WTC11 (cell line): ENCODE data around the gene MARS1. TPM values are rescaled to one million over a fixed set of nuclear protein-coding genes. Genes with fewer than 3 reads are reported as not detected.

Experiments
- ATAC-seq: fragments of 200-7000 bp; cut with Tn5 transposase; 2 replicates; pipeline ENCODE4 v1.10.0; 2021; ENCODE audit warnings: mild to moderate bottlenecking, moderate library complexity
- CTCF ChIA-PET: fragments of 300-600 bp; sonication (Branson Sonifier 250); formaldehyde crosslinking; loops from one replicate; lab custom pipeline; 2021; ENCODE audit warnings: antibody characterized with exemption; lab: Charles Lee
- POLR2A ChIA-PET: fragments of 350-600 bp; sonication (Branson Sonifier 250); formaldehyde crosslinking; loops from one replicate; lab custom pipeline; 2021; ENCODE audit warnings: antibody characterized with exemption; lab: Charles Lee
- DNase-seq: peaks from one replicate; pipeline ENCODE4 v3.0.0; 2021; ENCODE audit warnings: low spot score
- H3K27ac Mint-ChIP-seq: 2 replicates; pipeline ENCODE4 v1.8.0; 2021; ENCODE audit warnings: mixed read lengths
- H3K27me3 Mint-ChIP-seq: 2 replicates; pipeline ENCODE4 v1.8.0; 2021; ENCODE audit warnings: low read depth, mild to moderate bottlenecking, moderate library complexity, mixed read lengths
- H3K36me3 Mint-ChIP-seq: 2 replicates; pipeline ENCODE4 v1.8.0; 2021; ENCODE audit warnings: mixed read lengths
- H3K4me1 Mint-ChIP-seq: 2 replicates; pipeline ENCODE4 v1.8.0; 2022; ENCODE audit warnings: mixed read lengths
- H3K4me3 Mint-ChIP-seq: 2 replicates; pipeline ENCODE4 v1.8.0; 2021; ENCODE audit warnings: mild to moderate bottlenecking, moderate library complexity, mixed read lengths
- H3K9me3 Mint-ChIP-seq: 2 replicates; pipeline ENCODE4 v1.8.0; 2021; ENCODE audit warnings: mixed read lengths
- CBFB ChIP-seq: sonication (generic); formaldehyde crosslinking; IDR thresholded peaks from 2 replicates; pipeline ENCODE4 v1.8.1; 2022; ENCODE audit warnings: mild to moderate bottlenecking, low read depth, missing genetic modification reagents
- CREB1 ChIP-seq: sonication (generic); formaldehyde crosslinking; IDR thresholded peaks from 2 replicates; pipeline ENCODE4 v1.8.0; 2023; ENCODE audit warnings: mild to moderate bottlenecking, missing genetic modification reagents
- E2F5 ChIP-seq: sonication (generic); formaldehyde crosslinking; IDR thresholded peaks from 2 replicates; pipeline ENCODE4 v1.8.1; 2022; ENCODE audit warnings: mild to moderate bottlenecking, moderate library complexity, missing genetic modification reagents
- EMX1 ChIP-seq: fragments of 250-450 bp; sonication (Bioruptor Pico); IDR thresholded peaks from 2 replicates; pipeline ENCODE4 v1.8.0; 2021; ENCODE audit warnings: mild to moderate bottlenecking
- ESRRA ChIP-seq: sonication (generic); formaldehyde crosslinking; IDR thresholded peaks from 2 replicates; pipeline ENCODE4 v1.8.1; 2022; ENCODE audit warnings: mild to moderate bottlenecking, missing genetic modification reagents, borderline replicate concordance
- ETV6 ChIP-seq: sonication (generic); formaldehyde crosslinking; IDR thresholded peaks from 2 replicates; pipeline ENCODE4 v1.8.1; 2022; ENCODE audit warnings: mild to moderate bottlenecking, missing genetic modification reagents
- FOXK1 ChIP-seq: sonication (generic); formaldehyde crosslinking; IDR thresholded peaks from 2 replicates; pipeline ENCODE4 v1.8.0; 2022; ENCODE audit warnings: mild to moderate bottlenecking, moderate library complexity, missing genetic modification reagents
- FOXP4 ChIP-seq: sonication (generic); formaldehyde crosslinking; IDR thresholded peaks from 2 replicates; pipeline ENCODE4 v1.8.0; 2022; ENCODE audit warnings: mild to moderate bottlenecking, missing genetic modification reagents
- GTF2I ChIP-seq: fragments of 250-450 bp; sonication (Bioruptor Pico); conservative IDR thresholded peaks from 2 replicates; pipeline ENCODE4 v1.4.0; 2021; ENCODE audit warnings: mild to moderate bottlenecking
- IRF2 ChIP-seq: sonication (generic); formaldehyde crosslinking; IDR thresholded peaks from 2 replicates; pipeline ENCODE4 v1.8.0; 2022; ENCODE audit warnings: low read depth, missing genetic modification reagents, borderline replicate concordance
- KAT7 ChIP-seq: sonication (generic); formaldehyde crosslinking; IDR thresholded peaks from 2 replicates; pipeline ENCODE4 v1.8.1; 2023; ENCODE audit warnings: missing genetic modification reagents, mild to moderate bottlenecking, borderline replicate concordance
- MLX ChIP-seq: sonication (generic); formaldehyde crosslinking; IDR thresholded peaks from 2 replicates; pipeline ENCODE4 v1.8.1; 2023; ENCODE audit warnings: mild to moderate bottlenecking, missing genetic modification reagents, moderate library complexity
- NR1H2 ChIP-seq: sonication (generic); formaldehyde crosslinking; IDR thresholded peaks from 2 replicates; pipeline ENCODE4 v1.9.0; 2021; ENCODE audit warnings: mild to moderate bottlenecking, moderate library complexity, missing genetic modification reagents
- SMAD4 ChIP-seq: sonication (generic); formaldehyde crosslinking; IDR thresholded peaks from 2 replicates; pipeline ENCODE4 v1.8.0; 2022; ENCODE audit warnings: mild to moderate bottlenecking, missing genetic modification reagents
- STAT6 ChIP-seq: sonication (generic); formaldehyde crosslinking; conservative IDR thresholded peaks from 2 replicates; pipeline ENCODE4 v1.8.1; 2023; ENCODE audit warnings: mild to moderate bottlenecking, low read depth, missing genetic modification reagents, moderate library complexity
- TCF7 ChIP-seq: sonication (generic); formaldehyde crosslinking; IDR thresholded peaks from 2 replicates; pipeline ENCODE4 v1.8.0; 2022; ENCODE audit warnings: mild to moderate bottlenecking, low read depth, missing genetic modification reagents, moderate library complexity
- TP53 ChIP-seq: sonication (generic); formaldehyde crosslinking; IDR thresholded peaks from 2 replicates; pipeline ENCODE4 v1.8.1; 2023; ENCODE audit warnings: mild to moderate bottlenecking, missing genetic modification reagents
- USF2 ChIP-seq: sonication (generic); formaldehyde crosslinking; IDR thresholded peaks from 2 replicates; pipeline ENCODE4 v1.8.1; 2023; ENCODE audit warnings: mild to moderate bottlenecking, missing genetic modification reagents, moderate library complexity
- ZBTB43 ChIP-seq: sonication (generic); formaldehyde crosslinking; IDR thresholded peaks from 2 replicates; pipeline ENCODE4 v1.8.1; 2023; ENCODE audit warnings: mild to moderate bottlenecking, missing genetic modification reagents
- ZMAT4 ChIP-seq: fragments of 250-450 bp; sonication (Bioruptor Pico); IDR thresholded peaks from 2 replicates; pipeline ENCODE4 v1.9.0; 2021; ENCODE audit warnings: mild to moderate bottlenecking
- ZNF121 ChIP-seq: sonication (generic); formaldehyde crosslinking; IDR thresholded peaks from 2 replicates; pipeline ENCODE4 v1.8.0; 2023; ENCODE audit warnings: missing genetic modification reagents
- ZNF219 ChIP-seq: sonication (generic); formaldehyde crosslinking; IDR thresholded peaks from 2 replicates; pipeline ENCODE4 v1.8.0; 2023; ENCODE audit warnings: missing genetic modification reagents, mild to moderate bottlenecking, borderline replicate concordance
- ZNF396 ChIP-seq: fragments of 250-450 bp; sonication (Bioruptor Pico); IDR thresholded peaks from 2 replicates; pipeline ENCODE4 v1.8.0; 2021; ENCODE audit warnings: mild to moderate bottlenecking, moderate library complexity, borderline replicate concordance
- ZNF416 ChIP-seq: fragments of 250-450 bp; sonication (Bioruptor Pico); IDR thresholded peaks from 2 replicates; pipeline ENCODE4 v1.9.0; 2021; ENCODE audit warnings: mild to moderate bottlenecking, inconsistent platforms
- ZNF512 ChIP-seq: sonication (generic); formaldehyde crosslinking; IDR thresholded peaks from 2 replicates; pipeline ENCODE4 v1.8.1; 2022; ENCODE audit warnings: missing genetic modification reagents, borderline replicate concordance
- total RNA-seq: library from RNA; stranded (reverse); gene quantifications from 3 replicates; pipeline ENCODE4 v1.2.3, GENCODE V29; 2021

Gene MARS1
- total RNA-seq, 1 experiment from 2014 or later, result 367 TPM

- peaks cover under 1% of the 10 kb centered on the region; the same call in 1 of the 2 replicates for H3K36me3 Mint-ChIP-seq
- no peaks in the 10 kb centered on the region for H3K9me3 Mint-ChIP-seq
- CTCF ChIA-PET, result no interaction called here
- H3K27me3 Mint-ChIP-seq, result no peaks in the 10 kb centered on the region
- DNase-seq, result no peak
- 0 out of 2 replicates have a peak, but pooled peaks cover 3% of the 10 kb centered on the region for H3K4me1 Mint-ChIP-seq
- H3K27ac Mint-ChIP-seq, result no peak overlapping the region
- POLR2A ChIA-PET, result no interaction called here
- no peak for ATAC-seq
- no peak for TF ChIP-seq MLX (CRISPR knock-in tag)
- no peak for TF ChIP-seq ZMAT4
- TF ChIP-seq NR1H2 (CRISPR knock-in tag), result no peak
- TF ChIP-seq ZNF416, result no peak
- TF ChIP-seq SMAD4 (CRISPR knock-in tag), result no peak
- no peak for TF ChIP-seq ZNF219 (CRISPR knock-in tag)
- no peak for TF ChIP-seq KAT7
- no peak for TF ChIP-seq ZBTB43 (CRISPR knock-in tag)
- no peak for TF ChIP-seq STAT6 (CRISPR knock-in tag)
- no peak for TF ChIP-seq GTF2I (CRISPR knock-in tag)
- no peak for TF ChIP-seq E2F5 (CRISPR knock-in tag)
- H3K4me3 Mint-ChIP-seq, result no peak overlapping the region
Measured at GRCh38 chr12:57558864-57559263, 71.0 kb downstream of the MARS1 start.

- H3K27ac Mint-ChIP-seq, result no peak overlapping the region
- ChIA-PET CTCF (no interaction called here), POLR2A (no interaction called here)
- 0 out of 2 replicates have a peak, but pooled peaks cover 3% of the 10 kb centered on the region for H3K4me1 Mint-ChIP-seq
- peaks cover 7% of the 10 kb centered on the region for H3K36me3 Mint-ChIP-seq
- no peaks in the 10 kb centered on the region for H3K27me3 Mint-ChIP-seq
- DNase-seq, result no peak
- H3K9me3 Mint-ChIP-seq, result no peaks in the 10 kb centered on the region
- ATAC-seq, result no peak
- no peak overlapping the region for H3K4me3 Mint-ChIP-seq
- no peak for TF ChIP-seq NR1H2 (CRISPR knock-in tag)
- no peak for TF ChIP-seq CBFB (CRISPR knock-in tag)
- no peak for TF ChIP-seq KAT7
- TF ChIP-seq EMX1 (CRISPR knock-in tag), result no peak
- no peak for TF ChIP-seq ESRRA (CRISPR knock-in tag)
- no peak for TF ChIP-seq FOXP4 (CRISPR knock-in tag)
- TF ChIP-seq IRF2, result no peak
- no peak for TF ChIP-seq SMAD4 (CRISPR knock-in tag)
- TF ChIP-seq E2F5 (CRISPR knock-in tag), result no peak
- no peak for TF ChIP-seq CREB1 (CRISPR knock-in tag)
- TF ChIP-seq ZNF396 (CRISPR knock-in tag), result no peak
- TF ChIP-seq ETV6 (CRISPR knock-in tag), result no peak
- no peak for TF ChIP-seq ZNF512
- TF ChIP-seq USF2 (CRISPR knock-in tag), result no peak
- TF ChIP-seq ZNF121, result no peak
- TF ChIP-seq TCF7 (CRISPR knock-in tag), result no peak
- no peak for TF ChIP-seq GTF2I (CRISPR knock-in tag)
- TF ChIP-seq FOXK1, result no peak
- TF ChIP-seq TP53, result no peak
Measured at GRCh38 chr12:57560516-57560915, 72.6 kb downstream of the MARS1 start.
